Upper lobe of left lung (tissue), 4 donors: Measurements from ENCODE around the gene PALLD.

Experiments used
- CTCF ChIP-seq, 6 experiments: fragments of 450-650 bp in 4 of 6; fragments of 200-600 bp in 2 of 6; sonication (generic) in 2 of 6; IDR thresholded peaks; one replicate each; pipeline ENCODE4 v1.5.1; 2016 to 2019; ENCODE audit warnings: antibody characterized with exemption in 6 of 6
- POLR2A ChIP-seq, 4 donors: fragments of 450-650 bp; IDR thresholded peaks; one replicate each; pipeline ENCODE4 v1.5.1; 2016 to 2017; ENCODE audit warnings: antibody characterized with exemption in 4 of 4, mild to moderate bottlenecking in 2 of 4
- POLR2AphosphoS5 ChIP-seq, 2 donors: sonication (generic); formaldehyde crosslinking; IDR thresholded peaks; one replicate each; pipeline ENCODE4 v1.5.1; 2017; ENCODE audit warnings: antibody characterized with exemption in 2 of 2

- TF ChIP-seq CTCF (IDR thresholded peaks at IDR 0.05) (no peak), POLR2A (IDR thresholded peaks at IDR 0.05) (no peak), POLR2AphosphoS5 (IDR thresholded peaks at IDR 0.05) (no peak)
Observed at GRCh38 chr4:168751263-168752225, 254.7 kb downstream of the PALLD start.
